ENCODE data around the gene AVPI1.

DNA sequence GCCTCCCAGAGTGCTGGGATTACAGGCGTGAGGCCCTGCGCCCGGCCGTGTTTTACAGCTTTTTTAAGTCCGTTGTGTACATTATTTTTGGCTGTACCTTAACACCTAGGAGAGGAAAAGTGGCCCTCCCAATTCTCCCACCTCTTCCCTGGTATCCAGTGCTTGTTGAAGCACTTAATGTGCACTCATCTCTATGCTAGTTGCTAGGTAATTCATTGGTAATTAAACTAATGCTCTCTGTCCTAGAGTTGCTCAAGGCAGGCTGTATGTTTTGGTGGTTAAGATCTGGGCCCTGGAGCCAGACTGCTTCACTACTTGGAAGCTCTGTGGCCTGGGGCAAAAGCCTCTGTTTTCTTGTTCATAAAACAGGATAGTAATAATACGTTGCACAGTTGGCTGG lies 19.6 kb downstream of the AVPI1 start:
- TF ChIP-seq, protein P1, sequence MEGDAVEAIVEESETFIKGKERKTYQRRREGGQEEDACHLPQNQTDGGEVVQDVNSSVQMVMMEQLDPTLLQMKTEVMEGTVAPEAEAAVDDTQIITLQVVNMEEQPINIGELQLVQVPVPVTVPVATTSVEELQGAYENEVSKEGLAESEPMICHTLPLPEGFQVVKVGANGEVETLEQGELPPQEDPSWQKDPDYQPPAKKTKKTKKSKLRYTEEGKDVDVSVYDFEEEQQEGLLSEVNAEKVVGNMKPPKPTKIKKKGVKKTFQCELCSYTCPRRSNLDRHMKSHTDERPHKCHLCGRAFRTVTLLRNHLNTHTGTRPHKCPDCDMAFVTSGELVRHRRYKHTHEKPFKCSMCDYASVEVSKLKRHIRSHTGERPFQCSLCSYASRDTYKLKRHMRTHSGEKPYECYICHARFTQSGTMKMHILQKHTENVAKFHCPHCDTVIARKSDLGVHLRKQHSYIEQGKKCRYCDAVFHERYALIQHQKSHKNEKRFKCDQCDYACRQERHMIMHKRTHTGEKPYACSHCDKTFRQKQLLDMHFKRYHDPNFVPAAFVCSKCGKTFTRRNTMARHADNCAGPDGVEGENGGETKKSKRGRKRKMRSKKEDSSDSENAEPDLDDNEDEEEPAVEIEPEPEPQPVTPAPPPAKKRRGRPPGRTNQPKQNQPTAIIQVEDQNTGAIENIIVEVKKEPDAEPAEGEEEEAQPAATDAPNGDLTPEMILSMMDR (IDR thresholded peaks at IDR 0.05; ENCODE audit: low read depth, low read length, missing input control): no peak
- no peak for TF ChIP-seq TAF1 (conservative IDR thresholded peaks at IDR 0.05)
- TF ChIP-seq, protein P2, sequence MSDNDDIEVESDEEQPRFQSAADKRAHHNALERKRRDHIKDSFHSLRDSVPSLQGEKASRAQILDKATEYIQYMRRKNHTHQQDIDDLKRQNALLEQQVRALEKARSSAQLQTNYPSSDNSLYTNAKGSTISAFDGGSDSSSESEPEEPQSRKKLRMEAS (IDR thresholded peaks at IDR 0.05): no peak

All from liver (tissue), 3 donors.